ENCODE measurements around the gene TOE1. TPM values are rescaled to one million over a fixed set of nuclear protein-coding genes. Genes with fewer than 3 reads are reported as not detected.

TOE1 gene
- total and polyA plus RNA-seq, 2 of the 8 experiments (the other 6 are each of a cell fraction or from before 2014, with no cell fraction given), result 15.2 to 25.8 TPM

DNA sequence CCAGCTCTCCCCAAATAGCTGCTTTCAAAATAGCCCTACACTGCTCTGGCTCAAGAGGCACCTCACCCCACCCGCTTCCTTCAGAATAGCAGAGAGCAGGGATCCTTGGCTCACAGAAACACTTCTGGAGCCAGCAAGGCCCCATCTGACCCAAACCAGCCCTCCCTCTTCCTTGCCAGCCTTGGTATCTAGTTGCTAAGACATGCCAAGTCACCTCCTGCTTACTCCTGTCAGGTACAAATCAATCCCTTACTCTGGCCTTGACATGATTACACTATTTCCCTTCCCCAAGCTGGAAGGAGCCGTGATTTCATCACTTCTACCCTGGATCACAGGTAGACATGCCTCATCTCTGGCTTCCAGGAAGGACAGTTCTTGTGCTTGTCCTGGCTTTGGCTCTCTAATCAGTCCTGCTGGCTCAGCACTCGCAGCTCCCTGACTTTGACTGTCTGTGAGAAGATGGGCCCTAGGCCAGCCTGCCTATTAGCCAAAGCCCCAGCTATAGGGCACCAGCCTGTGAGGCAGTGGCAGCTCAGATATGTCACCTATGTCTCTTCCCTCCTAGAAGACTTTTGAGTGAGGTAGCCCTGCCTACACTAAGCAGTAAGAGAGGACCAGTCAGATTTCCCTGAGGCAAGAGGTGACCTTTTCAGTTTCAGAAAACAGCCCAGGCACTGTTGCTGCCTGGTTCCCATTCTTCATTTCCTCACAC lies 9.2 kb downstream of the TOE1 start:
- FAIRE-seq (no peak), DNase-seq (ENCODE audit: low read depth in 1 of 2, low spot score in 2 of 2) (no peak)
- H4K8ac ChIP-seq (ENCODE audit: extremely low read depth, insufficient read depth, low read length), result no peak overlapping the region
- no peak overlapping the region for H3K4ac ChIP-seq (replicated peaks; ENCODE audit: insufficient read length, low read depth, low read length)
- CTCF ChIA-PET (ENCODE audit: partially characterized antibody), result interaction anchor here (0.7 to 13.4 kb wide), 7 partner anchors 9 to 523 kb away, joined by 3 to 139 read pairs (median 6); partner anchors contain the start of genes MUTYH and TOE1
- no peaks in the 10 kb centered on the region for H3K27me3 ChIP-seq (replicated peaks in 1 of 4; ENCODE audit: control insufficient read depth in 3 of 4, extremely low read depth in 1 of 4, insufficient read depth in 3 of 4, low read length in 3 of 4)
- no peak overlapping the region for H2AK5ac ChIP-seq (ENCODE audit: low read depth, low read length)
- H3K36me3 ChIP-seq (ENCODE audit: control insufficient read depth in 2 of 4, insufficient read depth in 4 of 4, low read length in 3 of 4), result peaks cover 5 to 16% (median 11%) of the 10 kb centered on the region in 4 experiments; a peak in 6 of 8 replicates
- no peak overlapping the region for H4K5ac ChIP-seq (ENCODE audit: insufficient read length, low read depth, low read length)
- H3K23ac ChIP-seq (ENCODE audit: insufficient read length), result no peak overlapping the region
- H3K14ac ChIP-seq (ENCODE audit: insufficient read length), result no peak overlapping the region
- H3K4me1 ChIP-seq (replicated peaks in 1 of 4; ENCODE audit: control insufficient read depth in 3 of 4, insufficient read depth in 4 of 4, low read length in 3 of 4), result no peaks in the 10 kb centered on the region
- H3K79me2 ChIP-seq (ENCODE audit: control insufficient read depth in 1 of 2, insufficient read depth in 2 of 2, low read length in 2 of 2), result no peaks in the 10 kb centered on the region
- H4K20me1 ChIP-seq (replicated peaks in 1 of 2; ENCODE audit: control insufficient read depth in 1 of 2, insufficient read depth in 2 of 2, low read length in 2 of 2), result peaks cover 0 to 2% of the 10 kb centered on the region in 2 experiments
- H3K4me3 ChIP-seq (ENCODE audit: extremely low read depth in 1 of 4, insufficient read depth in 2 of 4, low read depth in 3 of 4, low read length in 4 of 4), result no peak overlapping the region
- WGBS, 2 experiments (ENCODE audit: extremely low coverage in 1 of 2, insufficient coverage in 1 of 2, insufficient read length in 1 of 2, insufficient replicate concordance in 2 of 2, low coverage in 1 of 2, low lambda C conversion rate in 2 of 2, missing lambda C conversion rate in 1 of 2), result 85% methylated on average over 3 of the region's 3 CpGs; no CpG with 5 or more reads in 1 of the 2 experiments
- no peak overlapping the region for H2BK12ac ChIP-seq (ENCODE audit: low read depth, low read length)
- H3K56ac ChIP-seq (replicated peaks; ENCODE audit: insufficient read length, low read depth, low read length), result no peak overlapping the region
- no peak overlapping the region for H2BK20ac ChIP-seq (ENCODE audit: low read length)
- no peak overlapping the region for H3K4me2 ChIP-seq (ENCODE audit: insufficient read depth in 1 of 2, low read depth in 2 of 2, low read length in 2 of 2)
- H2BK5ac ChIP-seq (ENCODE audit: low read depth, low read length), result no peak overlapping the region
- no peak overlapping the region for H3K27ac ChIP-seq (ENCODE audit: low read depth, low read length)
- no peak overlapping the region for H4K91ac ChIP-seq (replicated peaks; ENCODE audit: insufficient read length, low read length)
- POLR2A ChIA-PET (ENCODE audit: partially characterized antibody), result interaction anchor here (0.6 to 21.4 kb wide), 9 partner anchors 6 to 529 kb away, joined by 3 to 472 read pairs (median 6); partner anchors contain the start of genes HPDL, MUTYH, PRDX1 and TOE1
- H3K9me3 ChIP-seq (ENCODE audit: insufficient read depth in 2 of 2, low read depth in 1 of 2, low read length in 1 of 2), result no peaks in the 10 kb centered on the region
- no peak overlapping the region for H3K18ac ChIP-seq (ENCODE audit: extremely low read depth, low read length)
- H2BK120ac ChIP-seq (replicated peaks; ENCODE audit: low read depth, low read length), result no peak overlapping the region
- H2AFZ ChIP-seq (ENCODE audit: low read length), result no peak overlapping the region
- H2BK15ac ChIP-seq (ENCODE audit: low read length), result no peak overlapping the region
- no peaks in the 10 kb centered on the region for H3K79me1 ChIP-seq (ENCODE audit: low read depth, low read length)
- no peak for TF ChIP-seq SIN3A (conservative IDR thresholded peaks at IDR 0.05 in 1 of 2, IDR thresholded peaks at IDR 0.05 in 1 of 2; ENCODE audit: low read depth in 1 of 2, low read length in 2 of 2)
- TF ChIP-seq RFX5 (IDR thresholded peaks at IDR 0.05; ENCODE audit: borderline replicate concordance, low read depth, low read length), result no peak
- TF ChIP-seq MAFK (IDR thresholded peaks at IDR 0.05; ENCODE audit: low read depth, low read length), result no peak
- TF ChIP-seq ZNF274 (IDR thresholded peaks at IDR 0.05; ENCODE audit: borderline replicate concordance, extremely low read depth, low read length), result no peak
- TF ChIP-seq KDM1A (IDR thresholded peaks at IDR 0.05; ENCODE audit: borderline replicate concordance, low read length), result no peak
- TF ChIP-seq TAF7 (optimal IDR thresholded peaks at IDR 0.05; ENCODE audit: borderline replicate concordance, low read depth, low read length), result no peak
- TF ChIP-seq HDAC2 (IDR thresholded peaks at IDR 0.05; ENCODE audit: borderline replicate concordance in 1 of 2, low read depth in 2 of 2, low read length in 2 of 2), result no peak
- TF ChIP-seq BACH1 (IDR thresholded peaks at IDR 0.05; ENCODE audit: low read length), result no peak
- TF ChIP-seq CBX5 (IDR thresholded peaks at IDR 0.05; ENCODE audit: low read depth, low read length), result no peak
- no peaks in the 10 kb centered on the region for H3K23me2 ChIP-seq (ENCODE audit: low read depth, low read length)
- H3K9ac ChIP-seq (replicated peaks in 1 of 4; ENCODE audit: extremely low read depth in 1 of 4, low read depth in 3 of 4, low read length in 3 of 4), result no peak overlapping the region
